ENCODE measurements around the gene MAP7D3. TPM values are rescaled to one million over a fixed set of nuclear protein-coding genes. Genes with fewer than 3 reads are reported as not detected.
A peak's percentile ranks its signal among the peaks of the same experiment; 100 is the strongest.

Gene MAP7D3
- polyA plus RNA-seq, 1 donor from 2014 or later: 0.68 TPM

- H3K4me3 ChIP-seq (ENCODE audit: low read length): no peak overlapping the region
- no peaks in the 10 kb centered on the region for H3K9me3 ChIP-seq (ENCODE audit: low read length)
- H3K4me2 ChIP-seq (ENCODE audit: low read length): no peak overlapping the region
- TF ChIP-seq RAD21 (conservative IDR thresholded peaks at IDR 0.05) (no peak), POLR2AphosphoS5 (IDR thresholded peaks at IDR 0.05) (no peak), SMC3 (conservative IDR thresholded peaks at IDR 0.05; ENCODE audit: poor library complexity) (no peak), CTCF (IDR thresholded peaks at IDR 0.05; ENCODE audit: poor library complexity, severe bottlenecking) (no peak)
- TF ChIP-seq, protein P1, sequence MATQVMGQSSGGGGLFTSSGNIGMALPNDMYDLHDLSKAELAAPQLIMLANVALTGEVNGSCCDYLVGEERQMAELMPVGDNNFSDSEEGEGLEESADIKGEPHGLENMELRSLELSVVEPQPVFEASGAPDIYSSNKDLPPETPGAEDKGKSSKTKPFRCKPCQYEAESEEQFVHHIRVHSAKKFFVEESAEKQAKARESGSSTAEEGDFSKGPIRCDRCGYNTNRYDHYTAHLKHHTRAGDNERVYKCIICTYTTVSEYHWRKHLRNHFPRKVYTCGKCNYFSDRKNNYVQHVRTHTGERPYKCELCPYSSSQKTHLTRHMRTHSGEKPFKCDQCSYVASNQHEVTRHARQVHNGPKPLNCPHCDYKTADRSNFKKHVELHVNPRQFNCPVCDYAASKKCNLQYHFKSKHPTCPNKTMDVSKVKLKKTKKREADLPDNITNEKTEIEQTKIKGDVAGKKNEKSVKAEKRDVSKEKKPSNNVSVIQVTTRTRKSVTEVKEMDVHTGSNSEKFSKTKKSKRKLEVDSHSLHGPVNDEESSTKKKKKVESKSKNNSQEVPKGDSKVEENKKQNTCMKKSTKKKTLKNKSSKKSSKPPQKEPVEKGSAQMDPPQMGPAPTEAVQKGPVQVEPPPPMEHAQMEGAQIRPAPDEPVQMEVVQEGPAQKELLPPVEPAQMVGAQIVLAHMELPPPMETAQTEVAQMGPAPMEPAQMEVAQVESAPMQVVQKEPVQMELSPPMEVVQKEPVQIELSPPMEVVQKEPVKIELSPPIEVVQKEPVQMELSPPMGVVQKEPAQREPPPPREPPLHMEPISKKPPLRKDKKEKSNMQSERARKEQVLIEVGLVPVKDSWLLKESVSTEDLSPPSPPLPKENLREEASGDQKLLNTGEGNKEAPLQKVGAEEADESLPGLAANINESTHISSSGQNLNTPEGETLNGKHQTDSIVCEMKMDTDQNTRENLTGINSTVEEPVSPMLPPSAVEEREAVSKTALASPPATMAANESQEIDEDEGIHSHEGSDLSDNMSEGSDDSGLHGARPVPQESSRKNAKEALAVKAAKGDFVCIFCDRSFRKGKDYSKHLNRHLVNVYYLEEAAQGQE (IDR thresholded peaks at IDR 0.05; ENCODE audit: borderline replicate concordance): no peak
- H3K9ac ChIP-seq (ENCODE audit: low read length): no peak overlapping the region
- no peaks in the 10 kb centered on the region for H3K9me2 ChIP-seq (ENCODE audit: insufficient read depth, low read length)
- no peak overlapping the region for H2AFZ ChIP-seq (ENCODE audit: low read depth, low read length)
- no peaks in the 10 kb centered on the region for H3K36me3 ChIP-seq (ENCODE audit: insufficient read depth, low read length)
- H4K20me1 ChIP-seq (ENCODE audit: insufficient read depth): no peaks in the 10 kb centered on the region
- H3K79me2 ChIP-seq (replicated peaks; ENCODE audit: insufficient read depth, low read length): no peaks in the 10 kb centered on the region
- H3F3A ChIP-seq (ENCODE audit: insufficient read depth, low read length, poor library complexity, severe bottlenecking): no peaks in the 10 kb centered on the region
- H3K27ac ChIP-seq (ENCODE audit: low read length): no peak overlapping the region
- H3K27me3 ChIP-seq (ENCODE audit: insufficient read depth, low read depth, low read length): peaks cover under 1% of the 10 kb centered on the region
These were observed 4.3 kb upstream of the MAP7D3 start for GRCh38 chrX:136255541-136255940.

- Histone ChIP-seq H3K9me2 (ENCODE audit: insufficient read depth, low read length) (no peaks in the 10 kb centered on the region), H3K27ac (ENCODE audit: low read length) (no peak overlapping the region), H2AFZ (ENCODE audit: low read depth, low read length) (no peak overlapping the region), H3K79me2 (replicated peaks; ENCODE audit: insufficient read depth, low read length) (no peaks in the 10 kb centered on the region), H3K9ac (ENCODE audit: low read length) (peak overlapping the region; percentile 26), H3F3A (ENCODE audit: insufficient read depth, low read length, poor library complexity, severe bottlenecking) (no peaks in the 10 kb centered on the region), H3K36me3 (ENCODE audit: insufficient read depth, low read length) (no peaks in the 10 kb centered on the region), H3K4me2 (ENCODE audit: low read length) (no peak overlapping the region), H3K4me3 (ENCODE audit: low read length) (peak overlapping the region; percentile 72), H4K20me1 (ENCODE audit: insufficient read depth) (no peaks in the 10 kb centered on the region), H3K27me3 (ENCODE audit: insufficient read depth, low read depth, low read length) (peaks cover 8% of the 10 kb centered on the region), H3K9me3 (ENCODE audit: low read length) (no peaks in the 10 kb centered on the region)
- TF ChIP-seq RAD21 (conservative IDR thresholded peaks at IDR 0.05): no peak
- TF ChIP-seq CTCF (IDR thresholded peaks at IDR 0.05; ENCODE audit: poor library complexity, severe bottlenecking): no peak
- TF ChIP-seq EZH2 (IDR thresholded peaks at IDR 0.05; ENCODE audit: borderline replicate concordance, insufficient read depth, low read length, poor library complexity, severe bottlenecking): no peak
- no peak for TF ChIP-seq SMC3 (conservative IDR thresholded peaks at IDR 0.05; ENCODE audit: poor library complexity)
- TF ChIP-seq EP300 (conservative IDR thresholded peaks at IDR 0.05; ENCODE audit: poor library complexity, severe bottlenecking): no peak
- no peak for TF ChIP-seq POLR2AphosphoS5 (IDR thresholded peaks at IDR 0.05)
- no peak for TF ChIP-seq TAF1 (IDR thresholded peaks at IDR 0.05; ENCODE audit: low read depth)
- TF ChIP-seq, protein P1 (IDR thresholded peaks at IDR 0.05; ENCODE audit: borderline replicate concordance): no peak
- no peak for TF ChIP-seq MXI1 (conservative IDR thresholded peaks at IDR 0.05; ENCODE audit: poor library complexity, severe bottlenecking)
These were observed 784 bp downstream of the MAP7D3 start for GRCh38 chrX:136250191-136251040.

Data from neural cell (in vitro differentiated cells).